VCaP (cell line): ENCODE results near the gene CLSTN2.

Experiments
- H3K27ac ChIP-seq: fragments of 450-650 bp; 2 replicates; pipeline ENCODE4 v1.5.1; 2017
- TF ChIP-seq, protein P1 (sequence below): fragments of 450-650 bp; conservative IDR thresholded peaks from 2 replicates; pipeline ENCODE4 v1.5.1; 2017; ENCODE audit warnings: mild to moderate bottlenecking, moderate library complexity

Gene CLSTN2

DNA sequence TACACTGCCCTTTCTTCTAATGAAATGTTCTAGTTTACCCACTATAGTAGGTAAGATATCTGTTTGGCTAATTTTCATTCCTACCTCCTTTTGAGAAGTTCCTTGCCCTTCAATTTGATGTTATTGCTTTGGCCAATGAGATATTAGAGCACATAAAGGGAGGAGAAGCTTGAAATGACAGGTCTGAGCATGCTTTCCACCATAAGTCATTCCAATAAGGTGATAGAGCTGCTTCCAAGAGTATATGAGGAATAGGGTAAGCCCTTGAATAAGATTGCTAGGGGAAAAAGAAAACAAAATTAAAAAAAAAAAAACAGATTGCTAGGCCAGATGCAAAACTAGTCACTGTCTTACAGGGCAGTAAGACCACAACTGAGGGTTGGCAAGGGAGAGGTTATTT, 664.0 kb downstream of the CLSTN2 start:
- TF ChIP-seq, protein P1, sequence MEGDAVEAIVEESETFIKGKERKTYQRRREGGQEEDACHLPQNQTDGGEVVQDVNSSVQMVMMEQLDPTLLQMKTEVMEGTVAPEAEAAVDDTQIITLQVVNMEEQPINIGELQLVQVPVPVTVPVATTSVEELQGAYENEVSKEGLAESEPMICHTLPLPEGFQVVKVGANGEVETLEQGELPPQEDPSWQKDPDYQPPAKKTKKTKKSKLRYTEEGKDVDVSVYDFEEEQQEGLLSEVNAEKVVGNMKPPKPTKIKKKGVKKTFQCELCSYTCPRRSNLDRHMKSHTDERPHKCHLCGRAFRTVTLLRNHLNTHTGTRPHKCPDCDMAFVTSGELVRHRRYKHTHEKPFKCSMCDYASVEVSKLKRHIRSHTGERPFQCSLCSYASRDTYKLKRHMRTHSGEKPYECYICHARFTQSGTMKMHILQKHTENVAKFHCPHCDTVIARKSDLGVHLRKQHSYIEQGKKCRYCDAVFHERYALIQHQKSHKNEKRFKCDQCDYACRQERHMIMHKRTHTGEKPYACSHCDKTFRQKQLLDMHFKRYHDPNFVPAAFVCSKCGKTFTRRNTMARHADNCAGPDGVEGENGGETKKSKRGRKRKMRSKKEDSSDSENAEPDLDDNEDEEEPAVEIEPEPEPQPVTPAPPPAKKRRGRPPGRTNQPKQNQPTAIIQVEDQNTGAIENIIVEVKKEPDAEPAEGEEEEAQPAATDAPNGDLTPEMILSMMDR = no peak
- no peak overlapping the region for H3K27ac ChIP-seq

GRCh38 chr3:140599496-140599895, 664.5 kb downstream of the CLSTN2 start:
- no peak overlapping the region for H3K27ac ChIP-seq
- TF ChIP-seq, protein P1 = no peak

- TF ChIP-seq, protein P1 = no peak
- H3K27ac ChIP-seq = no peak overlapping the region
Measured at GRCh38 chr3:140601881-140602280, 666.9 kb downstream of the CLSTN2 start.

- no peak overlapping the region for H3K27ac ChIP-seq
Measured at GRCh38 chr3:140602781-140603180, 667.8 kb downstream of the CLSTN2 start.

DNA sequence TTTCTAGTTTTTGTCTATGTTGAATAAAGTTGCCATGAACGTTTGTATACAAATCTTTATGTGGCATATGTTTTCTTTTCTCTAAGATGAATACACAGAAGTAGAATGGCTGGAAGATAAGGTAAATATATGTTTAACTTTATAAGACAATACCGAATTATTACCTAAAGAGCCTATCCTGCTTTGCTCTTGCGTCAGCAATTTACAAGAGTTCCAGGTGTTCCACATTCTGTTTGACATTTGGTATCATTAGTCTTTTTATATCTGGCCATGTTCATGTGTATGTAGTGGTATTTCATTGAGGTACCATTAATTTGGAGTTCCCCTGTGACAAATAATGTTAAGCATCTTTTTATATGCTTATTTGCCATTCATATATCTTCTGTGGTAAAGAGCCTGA, 668.8 kb downstream of the CLSTN2 start:
- H3K27ac ChIP-seq = no peak overlapping the region
- TF ChIP-seq, protein P1 = no peak

More at GRCh38 chr3:140602781-140603180, 667.8 kb downstream of the CLSTN2 start:
- TF ChIP-seq, protein P1 = no peak

GRCh38 chr3:140610544-140610943, 675.6 kb downstream of the CLSTN2 start:
- TF ChIP-seq, protein P1 = no peak
- H3K27ac ChIP-seq = no peak overlapping the region

DNA sequence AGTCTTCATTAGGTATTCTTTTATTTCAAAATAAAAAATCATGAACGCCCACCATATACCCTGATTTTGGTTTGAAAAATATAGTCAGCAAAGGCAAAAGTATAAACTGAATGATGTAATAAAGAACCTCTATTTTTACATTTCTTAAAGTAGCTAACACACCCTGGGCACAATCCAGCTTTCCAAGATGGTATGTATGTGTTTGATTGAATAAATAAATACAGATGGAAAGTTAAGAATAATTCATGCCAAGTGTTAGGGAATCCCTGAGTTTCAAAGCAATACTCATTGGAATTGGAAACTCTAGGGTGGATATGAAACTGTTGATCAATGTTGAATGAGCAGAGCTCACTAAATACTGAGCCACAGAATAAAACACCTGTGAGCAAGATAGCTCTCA, 679.0 kb downstream of the CLSTN2 start:
- H3K27ac ChIP-seq = no peak overlapping the region
- TF ChIP-seq, protein P1 = no peak

DNA sequence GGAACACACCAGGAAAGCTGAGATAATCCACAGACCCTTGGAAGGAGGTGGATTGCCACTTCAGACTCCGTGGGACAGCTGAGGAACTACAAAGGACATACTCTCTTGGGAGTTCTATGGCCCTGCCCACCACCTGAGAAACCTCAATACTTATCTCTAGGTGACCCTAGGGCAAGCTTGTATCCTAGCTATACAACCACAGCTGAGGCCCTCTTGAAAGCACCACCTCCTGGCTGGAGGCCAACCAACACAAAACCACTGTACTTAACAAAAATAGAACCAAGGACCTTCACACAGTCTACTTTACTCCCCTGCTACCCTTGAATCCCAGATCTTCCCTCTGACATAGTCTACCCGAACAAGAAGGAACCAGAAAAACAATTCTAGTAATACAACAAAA, 682.1 kb downstream of the CLSTN2 start:
- TF ChIP-seq, protein P1 = no peak
- no peak overlapping the region for H3K27ac ChIP-seq
